HG02943 (cell line): ENCODE data around the gene EGFL6.
A peak's percentile ranks its signal among the peaks of the same experiment; 100 is the strongest.
"Not testable (repeated sequence)": the region's sequence is repeated elsewhere in the genome, so short reads cannot be mapped to it uniquely, and the experiment has no call there.

Experiments
- ATAC-seq: cut with Tn5 transposase; IDR thresholded peaks from one replicate; pipeline ENCODE4 v1.9.1; 2021; ENCODE audit warnings: mild to moderate bottlenecking, low read depth, moderate library complexity; ENCODE audit not compliant: unreplicated experiment

Gene EGFL6

GRCh38 chrX:13651150-13651549, 81.7 kb downstream of the EGFL6 start:
- ATAC-seq: no peak

- ATAC-seq: peak; percentile 1
Measured at GRCh38 chrX:13652287-13652793, 82.9 kb downstream of the EGFL6 start.

GRCh38 chrX:13652850-13653693, 83.7 kb downstream of the EGFL6 start, which contains the start of gene TCEANC:
Gene TCEANC (plus strand): TSS chrX:13653141. CDS start chrX:13662509, 9,368 bp downstream.
- ATAC-seq: peak; percentile 95

- ATAC-seq: no peak
Measured at GRCh38 chrX:13654116-13654515, 84.7 kb downstream of the EGFL6 start.

- no peak for ATAC-seq
Measured at GRCh38 chrX:13655674-13656073, 86.3 kb downstream of the EGFL6 start.

- no peak for ATAC-seq
Measured at GRCh38 chrX:13658602-13659001, 89.2 kb downstream of the EGFL6 start.

- ATAC-seq: no peak
Measured at GRCh38 chrX:13659063-13659462, 89.7 kb downstream of the EGFL6 start.

- ATAC-seq: no peak
Measured at GRCh38 chrX:13661735-13662288, 92.4 kb downstream of the EGFL6 start.

- ATAC-seq: no peak
Measured at GRCh38 chrX:13662355-13662791, 93.0 kb downstream of the EGFL6 start.

- ATAC-seq: no peak
Measured at GRCh38 chrX:13664020-13664419, 94.6 kb downstream of the EGFL6 start.

GRCh38 chrX:13666836-13667235, 97.4 kb downstream of the EGFL6 start:
- ATAC-seq: no peak

GRCh38 chrX:13667919-13668318, 98.5 kb downstream of the EGFL6 start:
- no peak for ATAC-seq

GRCh38 chrX:13669246-13669737, 99.9 kb downstream of the EGFL6 start:
- ATAC-seq: peak; percentile 74

GRCh38 chrX:13669755-13670154, 100.4 kb downstream of the EGFL6 start:
- not testable (repeated sequence) for ATAC-seq

GRCh38 chrX:13670197-13670596, 100.8 kb downstream of the EGFL6 start:
- no peak for ATAC-seq

- ATAC-seq: no peak
Measured at GRCh38 chrX:13673016-13673415, 103.6 kb downstream of the EGFL6 start.

- ATAC-seq: no peak
Measured at GRCh38 chrX:13676885-13677284, 107.5 kb downstream of the EGFL6 start.

- ATAC-seq: not testable (repeated sequence)
Measured at GRCh38 chrX:13679700-13680099, 110.3 kb downstream of the EGFL6 start.

GRCh38 chrX:13681595-13681994, 112.2 kb downstream of the EGFL6 start:
- no peak for ATAC-seq
